NCI-H69 (cell line): ENCODE data around the gene UBXN1.
"Not testable (repeated sequence)": the region's sequence is repeated elsewhere in the genome, so short reads cannot be mapped to it uniquely, and the experiment has no call there.

Experiments used
- DNase-seq: peaks from one replicate; lab custom pipeline; 2025; lab: John Stamatoyannopoulos, UW

The UBXN1 gene

DNA sequence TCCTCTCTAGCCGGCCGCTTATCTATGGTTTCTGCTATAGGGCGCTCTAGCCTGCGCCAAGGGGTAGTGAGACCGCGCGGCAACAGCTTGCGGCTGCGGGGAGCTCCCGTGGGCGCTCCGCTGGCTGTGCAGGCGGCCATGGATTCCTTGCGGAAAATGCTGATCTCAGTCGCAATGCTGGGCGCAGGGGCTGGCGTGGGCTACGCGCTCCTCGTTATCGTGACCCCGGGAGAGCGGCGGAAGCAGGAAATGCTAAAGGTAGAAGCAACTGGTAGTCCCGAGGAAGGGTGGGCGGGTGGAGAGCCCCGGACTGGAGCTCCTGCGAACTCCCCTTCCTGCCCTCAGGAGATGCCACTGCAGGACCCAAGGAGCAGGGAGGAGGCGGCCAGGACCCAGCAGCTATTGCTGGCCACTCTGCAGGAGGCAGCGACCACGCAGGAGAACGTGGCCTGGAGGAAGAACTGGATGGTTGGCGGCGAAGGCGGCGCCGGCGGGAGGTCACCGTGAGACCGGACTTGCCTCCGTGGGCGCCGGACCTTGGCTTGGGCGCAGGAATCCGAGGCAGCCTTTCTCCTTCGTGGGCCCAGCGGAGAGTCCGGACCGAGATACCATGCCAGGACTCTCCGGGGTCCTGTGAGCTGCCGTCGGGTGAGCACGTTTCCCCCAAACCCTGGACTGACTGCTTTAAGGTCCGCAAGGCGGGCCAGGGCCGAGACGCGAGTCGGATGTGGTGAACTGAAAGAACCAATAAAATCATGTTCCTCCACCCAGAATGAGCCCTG is 7.1 kb downstream of the UBXN1 start, which contains the start of the genes LBHD1 and UQCC3:
Gene LBHD1, minus strand, starts transcription at position 660 of the 782 bp plus-strand sequence. CDS start 2,236 bp downstream, outside the sequence.
Gene UQCC3, plus strand, starts transcription at position 66 of the 782 bp plus-strand sequence. Its CDS starts 73 bp downstream, at position 139.
- DNase-seq = peak; percentile 96

DNA sequence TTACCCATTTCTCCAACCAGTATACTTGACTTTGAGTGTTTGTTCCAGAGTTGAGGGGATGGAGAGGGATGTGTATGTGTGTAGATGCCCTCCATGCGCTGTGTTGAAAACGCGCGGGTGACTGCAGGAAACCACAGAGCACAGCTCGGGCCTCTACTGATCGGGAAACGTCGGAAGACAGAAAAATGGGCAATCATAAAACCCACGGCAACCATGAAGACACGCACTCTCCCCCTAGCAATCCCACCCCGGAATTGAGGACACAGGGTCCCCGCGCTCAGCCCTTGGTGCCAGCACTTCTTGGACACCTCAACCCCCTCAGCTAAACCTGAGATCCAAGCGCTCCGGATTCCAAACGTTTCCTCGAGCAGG is 7.7 kb downstream of the UBXN1 start:
- DNase-seq = no peak

DNA sequence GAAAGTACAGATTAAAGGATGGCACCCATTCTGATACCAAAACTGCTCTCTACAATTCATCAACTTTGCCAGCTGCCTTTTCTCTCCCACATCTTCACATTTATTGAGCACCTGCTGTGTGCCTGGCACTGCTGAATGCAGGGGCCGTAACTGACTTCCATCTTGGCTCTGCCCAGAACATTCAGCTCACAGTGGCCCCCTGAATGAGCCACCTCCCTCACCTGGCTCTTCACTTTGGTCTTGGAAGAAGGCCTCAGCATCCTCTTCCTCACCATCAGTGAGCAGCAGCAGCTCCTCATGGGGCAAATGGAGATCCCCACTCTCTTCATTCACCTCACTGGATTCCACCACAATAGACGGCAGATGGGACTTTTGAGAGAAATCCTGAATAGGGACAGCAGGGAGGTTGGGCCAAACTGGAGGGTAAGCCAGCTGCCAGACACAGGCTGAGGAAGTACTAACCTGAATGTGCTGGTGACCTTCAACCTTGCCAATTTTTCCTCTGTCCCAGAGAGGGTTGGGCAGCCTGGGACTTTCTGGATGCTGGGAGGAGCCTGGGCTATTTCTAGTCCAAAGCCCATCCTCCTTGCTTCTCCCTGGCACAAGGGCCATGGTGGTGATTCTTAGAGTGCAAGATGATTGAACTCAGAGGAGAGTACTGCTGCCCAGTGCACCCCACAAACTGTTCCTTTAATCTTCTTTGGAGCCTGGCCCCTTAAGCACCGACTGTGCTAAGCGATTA is 9.3 kb downstream of the UBXN1 start:
- DNase-seq = peak; percentile 45

DNA sequence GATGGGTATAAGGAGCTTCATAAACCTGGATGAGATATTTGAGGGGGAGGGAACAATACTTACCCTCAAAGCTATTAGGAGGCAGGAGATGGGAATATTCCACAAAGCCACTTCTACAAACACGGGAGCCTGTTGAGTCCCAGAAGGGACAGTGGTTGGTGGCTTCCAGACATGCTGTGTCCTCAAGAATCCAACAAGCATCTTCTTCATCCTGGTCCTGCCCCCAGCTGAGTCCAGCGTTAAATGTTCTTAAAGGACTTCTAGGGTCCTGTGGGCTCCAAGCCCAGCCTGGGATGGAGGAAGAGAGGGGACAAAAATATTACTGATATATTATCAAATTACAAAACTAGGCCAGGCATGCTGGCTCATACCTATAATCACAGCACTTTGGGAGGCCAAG is 11.4 kb downstream of the UBXN1 start:
- no peak for DNase-seq

DNA sequence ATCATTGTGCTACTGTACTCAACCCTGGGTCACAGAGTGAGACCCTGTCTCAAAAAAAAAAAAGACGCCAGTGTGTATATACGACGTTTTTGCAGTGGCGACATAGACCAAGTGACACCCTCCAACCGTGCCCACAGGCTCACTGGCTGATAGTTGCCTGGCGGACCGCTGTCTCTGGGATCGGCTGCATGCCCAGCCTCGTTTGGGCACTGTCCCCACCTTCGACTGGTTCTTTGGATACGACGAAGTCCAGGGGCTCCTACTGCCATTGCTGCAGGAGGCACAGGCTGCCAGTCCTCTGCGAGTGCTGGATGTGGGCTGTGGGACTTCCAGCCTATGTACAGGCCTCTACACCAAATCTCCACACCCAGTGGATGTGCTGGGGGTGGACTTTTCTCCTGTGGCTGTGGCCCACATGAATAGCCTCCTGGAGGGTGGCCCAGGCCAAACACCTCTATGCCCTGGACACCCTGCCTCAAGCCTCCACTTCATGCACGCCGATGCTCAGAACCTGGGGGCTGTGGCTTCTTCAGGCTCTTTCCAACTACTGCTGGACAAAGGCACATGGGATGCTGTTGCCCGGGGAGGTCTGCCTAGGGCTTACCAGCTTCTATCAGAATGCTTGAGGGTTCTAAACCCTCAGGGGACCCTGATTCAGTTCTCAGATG is 12.5 kb downstream of the UBXN1 start:
- no peak for DNase-seq

DNA sequence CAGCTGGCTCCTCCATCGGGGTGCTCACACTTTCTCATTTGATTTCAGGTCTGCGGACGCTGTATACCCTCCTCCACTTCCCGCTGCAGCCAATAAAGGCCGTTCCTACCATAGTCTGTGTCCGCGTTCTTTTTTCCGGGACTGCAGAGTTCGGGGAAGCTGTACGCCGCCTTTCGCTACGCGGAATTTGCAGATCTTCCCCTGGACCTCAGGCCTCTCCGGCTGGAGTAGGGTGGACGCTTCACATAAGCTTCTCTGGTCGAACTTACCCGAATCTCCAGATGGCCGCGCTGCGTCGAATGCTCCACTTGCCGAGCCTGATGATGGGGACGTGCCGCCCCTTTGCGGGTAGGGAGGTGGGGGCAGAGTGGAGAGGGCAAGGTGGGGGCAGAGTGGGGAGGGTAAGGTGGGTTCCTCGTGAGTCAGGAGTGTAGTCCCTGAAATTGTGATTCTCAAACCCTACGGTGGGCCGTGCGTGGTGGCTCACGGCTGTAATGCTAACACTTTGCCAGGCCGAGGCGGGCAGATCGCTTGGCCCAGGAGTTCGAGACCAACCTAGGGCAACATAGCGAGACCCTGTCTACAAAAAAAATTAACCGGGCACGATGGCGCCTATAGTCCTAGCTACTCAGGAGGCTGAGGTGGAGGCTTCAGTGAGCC is 13.1 kb downstream of the UBXN1 start:
- peak; percentile 66 for DNase-seq

DNA sequence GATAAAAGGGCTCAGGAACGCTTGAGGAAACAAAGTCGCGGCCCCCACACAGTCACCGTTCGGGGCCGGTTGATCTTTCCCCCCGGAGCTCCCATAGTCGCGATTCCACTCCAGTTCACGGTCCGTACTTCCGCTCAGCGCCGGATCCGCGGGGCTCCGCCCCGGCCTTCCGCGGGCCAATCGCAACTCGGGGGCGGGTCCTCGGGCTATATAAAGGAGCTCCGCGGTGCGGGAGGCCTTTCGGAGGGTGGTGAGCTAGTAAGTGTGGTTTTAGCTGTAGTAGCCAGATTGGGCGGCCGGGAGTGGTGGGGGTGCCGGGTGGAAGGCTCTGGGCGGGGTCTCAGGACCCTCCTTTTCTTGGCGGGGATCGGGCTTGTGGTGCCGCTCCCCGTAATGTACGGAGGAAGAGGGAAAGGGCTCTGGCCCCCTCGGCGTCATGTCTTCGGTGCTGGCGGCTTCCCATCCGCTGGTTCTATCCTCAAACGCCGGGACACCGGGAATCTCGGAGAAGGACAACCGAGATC is 13.7 kb downstream of the UBXN1 start, which contains the start of the genes C11orf98 and CSKMT:
Gene C11orf98, minus strand, starts transcription at position 136 of the 524 bp plus-strand sequence. Its CDS starts 41 bp downstream, at position 95.
Gene CSKMT, plus strand, starts transcription at position 238 of the 524 bp plus-strand sequence. CDS start 568 bp downstream, outside the sequence.
- peak; percentile 97 for DNase-seq

DNA sequence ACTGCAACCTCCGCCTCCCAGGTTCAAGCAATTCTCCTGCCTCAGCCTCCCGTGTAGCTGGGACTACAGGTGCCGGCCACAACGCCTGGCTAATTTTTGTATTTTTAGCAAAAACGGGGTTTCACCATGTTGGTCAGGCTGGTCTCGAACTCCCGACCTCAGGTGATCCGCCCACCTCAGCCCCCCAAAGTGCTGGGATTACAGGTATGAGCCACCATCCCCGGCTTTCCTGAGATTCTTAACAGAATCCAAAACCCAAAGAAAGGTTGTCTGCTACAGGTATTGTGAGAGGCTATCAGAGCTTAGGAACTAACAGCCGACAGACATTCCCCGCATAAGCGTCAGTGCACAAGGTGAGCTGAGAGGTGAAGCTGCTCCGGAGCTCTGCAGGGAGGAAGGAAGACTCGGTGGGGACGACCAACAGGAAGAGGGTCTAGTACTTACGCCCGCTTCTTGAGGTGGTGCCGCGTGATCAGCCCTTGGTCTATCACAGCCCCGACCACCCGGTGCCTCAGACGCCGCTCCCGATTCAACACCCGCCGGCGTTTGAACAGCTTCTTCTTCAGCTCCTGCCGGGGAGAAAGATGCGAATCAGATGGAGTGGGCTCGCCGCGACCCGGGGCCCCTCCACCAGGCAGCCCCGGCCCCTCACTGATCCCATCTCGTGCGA is 14.3 kb downstream of the UBXN1 start:
- peak; percentile 87 for DNase-seq

DNA sequence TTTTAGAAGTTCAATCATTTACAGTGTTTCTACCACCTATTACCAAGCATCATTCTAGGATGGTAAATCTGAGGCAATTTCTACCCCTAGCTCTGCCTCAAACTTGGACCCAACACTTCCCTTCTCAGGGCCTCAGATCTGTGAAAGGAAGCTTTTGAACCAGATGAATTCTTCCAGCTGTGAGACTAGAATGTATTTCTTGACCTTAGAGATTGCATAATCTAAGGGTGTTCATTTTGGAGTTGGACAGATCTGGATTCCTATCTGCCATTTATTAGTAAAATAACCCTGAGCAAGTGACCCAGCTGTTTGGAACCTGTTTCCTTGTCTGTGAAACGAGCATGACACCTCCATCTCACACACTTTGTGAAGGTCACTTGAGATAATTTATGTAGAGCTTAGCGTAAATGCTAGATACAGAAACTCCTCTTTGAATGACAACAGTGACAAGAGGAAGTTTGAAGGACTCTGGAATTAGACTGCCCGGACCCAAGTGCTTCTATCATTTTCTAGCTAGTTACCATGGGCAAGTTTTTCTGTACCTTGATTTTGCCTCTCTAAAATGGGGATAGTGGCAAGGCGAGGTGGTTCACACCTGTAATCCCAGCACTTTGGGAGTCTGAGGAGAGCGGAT is 22.0 kb downstream of the UBXN1 start:
- DNase-seq = no peak

DNA sequence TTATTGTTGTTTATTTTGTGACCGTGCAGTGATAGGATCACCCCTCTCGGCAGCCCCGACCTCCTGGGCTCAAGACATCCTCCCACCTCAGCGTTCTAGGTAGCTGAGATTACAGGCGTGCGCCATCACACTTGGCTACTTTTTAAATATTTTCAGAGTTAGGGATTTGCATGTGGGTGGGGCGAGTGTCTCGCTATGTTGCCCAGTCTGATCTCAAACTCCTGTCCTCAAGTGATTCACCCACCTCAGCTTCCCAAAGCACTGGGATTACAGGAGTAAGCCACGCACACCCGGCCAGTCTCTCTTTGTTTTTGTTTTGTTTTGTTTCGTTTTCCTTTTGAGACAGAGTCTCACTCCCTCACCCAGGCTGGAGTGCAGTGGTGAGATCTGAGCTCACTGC is 24.6 kb downstream of the UBXN1 start:
- DNase-seq = no peak

DNA sequence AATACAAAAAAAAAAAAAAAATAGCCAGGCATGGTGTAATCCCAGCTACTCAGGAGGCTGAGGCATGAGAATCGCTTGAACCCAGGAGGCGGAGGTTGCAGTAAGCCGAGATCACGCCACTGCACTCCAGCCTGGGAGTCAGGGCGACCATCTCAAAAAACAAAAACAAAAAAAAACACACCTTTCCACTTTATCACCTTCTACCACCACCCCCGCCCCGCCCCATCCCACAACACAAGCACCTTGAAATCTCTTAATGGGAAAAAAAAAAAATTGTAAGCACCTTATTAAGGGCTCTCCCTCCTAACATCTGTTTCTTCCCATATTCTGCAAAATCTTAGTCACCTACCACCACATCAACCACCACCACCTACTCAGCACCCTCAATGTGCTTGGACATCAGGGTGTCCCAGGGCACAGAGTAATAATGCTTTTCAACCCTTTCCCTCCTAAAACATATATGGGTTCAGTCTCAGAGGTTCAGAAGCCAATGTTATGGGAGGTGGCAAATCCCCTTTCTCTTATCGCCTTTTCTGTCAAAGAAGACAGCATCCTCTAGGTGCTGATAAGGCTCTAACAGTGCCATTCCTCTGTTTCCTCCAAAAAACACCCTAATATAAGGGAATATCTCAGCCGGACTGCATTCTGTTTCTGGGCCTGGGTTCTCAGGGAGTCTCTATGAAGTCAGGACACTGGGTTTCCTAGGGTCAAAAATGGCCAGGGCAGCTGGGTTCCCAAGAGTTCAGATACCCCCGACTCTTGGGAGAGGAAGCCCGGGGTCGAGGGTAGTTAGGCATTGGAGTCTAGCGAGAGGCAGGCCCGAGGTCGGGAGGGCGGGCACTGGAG is 26.5 kb downstream of the UBXN1 start:
- DNase-seq = no peak

DNA sequence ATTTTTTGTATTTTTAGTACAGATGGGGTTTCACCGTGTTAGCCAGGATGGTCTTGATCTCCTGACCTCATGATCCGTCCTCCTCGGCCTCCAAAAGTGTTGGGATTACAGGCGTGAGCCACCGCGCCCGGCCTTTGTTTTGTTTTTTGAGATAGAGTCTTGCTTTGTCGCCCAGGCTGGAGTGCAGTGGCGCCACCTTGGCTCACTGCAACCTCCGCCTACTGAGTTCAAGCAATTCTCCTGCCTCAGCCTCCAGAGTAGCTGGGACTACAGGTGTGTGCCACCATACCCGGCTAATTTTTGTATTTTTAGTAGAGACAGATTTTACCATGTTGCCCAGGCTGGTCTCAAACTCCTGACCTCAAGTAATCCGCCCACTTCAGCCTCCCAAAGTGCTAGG is 28.6 kb downstream of the UBXN1 start:
- not testable (repeated sequence) for DNase-seq

DNA sequence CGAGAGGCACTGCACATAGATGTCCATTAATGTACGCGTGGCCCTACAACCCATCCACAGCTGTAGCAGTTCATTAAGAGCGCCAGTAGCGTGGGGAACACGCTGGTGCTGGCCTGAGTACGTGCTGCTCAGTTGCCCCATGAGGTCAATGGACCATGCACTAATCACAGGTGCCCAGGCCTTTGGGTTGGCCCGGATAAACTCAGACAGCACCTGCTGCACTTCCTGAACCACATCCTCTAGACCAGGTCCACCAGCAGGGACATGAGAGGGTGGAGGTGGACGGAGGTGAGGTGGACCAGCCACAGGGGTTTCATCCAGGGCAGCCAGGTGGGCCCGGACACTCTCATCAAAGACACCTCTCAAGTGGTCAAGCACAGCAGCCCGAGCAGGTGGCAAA is 29.4 kb downstream of the UBXN1 start:
- DNase-seq = no peak

DNA sequence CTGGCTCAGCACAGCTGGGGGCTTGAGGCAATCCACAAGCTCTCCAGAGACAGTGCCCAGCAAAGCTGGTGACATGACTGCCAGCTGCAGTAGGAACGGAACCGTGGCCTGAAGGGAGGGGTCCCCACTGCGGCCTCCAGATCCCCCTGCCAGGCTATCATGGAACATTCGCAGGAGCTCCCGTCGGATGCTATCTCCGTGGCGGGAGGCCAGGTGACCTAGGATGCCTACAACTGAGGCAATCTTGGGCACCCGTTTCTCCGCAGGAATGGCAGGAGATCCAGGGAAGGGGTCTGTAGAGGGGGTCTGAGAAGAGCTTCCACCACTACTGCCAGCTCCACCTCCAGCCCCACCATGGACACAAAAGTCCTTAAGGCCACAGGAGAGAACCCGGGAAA is 29.9 kb downstream of the UBXN1 start:
- DNase-seq = no peak

DNA sequence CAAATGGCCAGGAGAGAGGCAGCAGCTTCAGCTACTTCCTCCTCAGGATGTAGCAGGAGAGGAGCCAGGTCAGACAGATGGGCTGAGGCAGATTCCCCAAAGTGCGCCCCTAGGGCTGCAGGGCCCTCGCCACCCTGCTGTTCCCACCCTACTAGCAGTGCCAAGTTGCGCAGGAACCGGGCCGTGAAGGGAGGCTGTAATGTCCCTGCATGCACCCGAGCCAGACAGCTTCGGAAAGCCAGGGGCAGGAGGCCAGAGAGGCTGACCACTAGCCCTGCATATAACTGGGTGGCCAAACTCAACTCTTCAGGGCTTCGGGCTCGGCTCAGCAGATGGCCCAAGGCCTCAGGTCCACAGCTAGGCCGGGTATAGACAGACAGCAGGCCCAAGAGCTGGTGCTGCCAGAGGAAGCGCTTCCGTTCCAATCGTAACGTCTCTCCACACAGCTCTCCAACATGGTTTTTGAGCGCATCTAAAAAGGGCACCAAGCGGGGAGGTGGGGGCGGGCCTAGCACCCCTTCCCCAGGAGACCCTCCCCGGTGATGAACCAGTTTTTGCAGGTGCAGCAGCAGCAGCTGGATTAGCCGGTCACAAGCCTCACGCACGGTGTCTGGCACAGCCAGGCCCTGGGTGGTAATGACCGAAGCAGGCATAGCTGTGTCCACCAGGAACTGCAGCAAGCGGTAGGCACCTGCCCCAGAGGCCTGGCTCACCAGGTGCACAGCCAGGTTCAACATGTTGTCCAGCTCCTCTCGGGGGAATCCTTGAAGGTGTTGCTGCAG is 30.5 kb downstream of the UBXN1 start:
- no peak for DNase-seq

DNA sequence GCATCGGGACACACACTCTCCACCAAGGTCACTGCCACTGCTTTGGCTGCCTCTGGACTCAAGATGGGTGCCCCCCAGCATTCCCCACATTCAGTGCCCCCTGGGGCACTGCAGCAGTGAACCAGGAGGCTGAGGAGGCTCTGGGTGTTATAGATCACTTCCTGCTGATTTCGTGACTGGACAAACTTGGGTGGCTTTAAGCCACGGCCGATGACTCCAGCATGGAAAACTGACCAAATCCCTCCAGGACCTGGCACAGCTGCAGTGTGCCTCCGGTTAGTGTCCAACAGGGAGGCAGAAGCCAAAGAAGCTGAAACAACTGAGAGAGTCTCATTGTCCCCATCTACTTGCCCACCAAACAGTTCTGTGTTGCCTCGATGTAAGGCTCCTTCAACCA is 31.3 kb downstream of the UBXN1 start:
- no peak for DNase-seq

DNA sequence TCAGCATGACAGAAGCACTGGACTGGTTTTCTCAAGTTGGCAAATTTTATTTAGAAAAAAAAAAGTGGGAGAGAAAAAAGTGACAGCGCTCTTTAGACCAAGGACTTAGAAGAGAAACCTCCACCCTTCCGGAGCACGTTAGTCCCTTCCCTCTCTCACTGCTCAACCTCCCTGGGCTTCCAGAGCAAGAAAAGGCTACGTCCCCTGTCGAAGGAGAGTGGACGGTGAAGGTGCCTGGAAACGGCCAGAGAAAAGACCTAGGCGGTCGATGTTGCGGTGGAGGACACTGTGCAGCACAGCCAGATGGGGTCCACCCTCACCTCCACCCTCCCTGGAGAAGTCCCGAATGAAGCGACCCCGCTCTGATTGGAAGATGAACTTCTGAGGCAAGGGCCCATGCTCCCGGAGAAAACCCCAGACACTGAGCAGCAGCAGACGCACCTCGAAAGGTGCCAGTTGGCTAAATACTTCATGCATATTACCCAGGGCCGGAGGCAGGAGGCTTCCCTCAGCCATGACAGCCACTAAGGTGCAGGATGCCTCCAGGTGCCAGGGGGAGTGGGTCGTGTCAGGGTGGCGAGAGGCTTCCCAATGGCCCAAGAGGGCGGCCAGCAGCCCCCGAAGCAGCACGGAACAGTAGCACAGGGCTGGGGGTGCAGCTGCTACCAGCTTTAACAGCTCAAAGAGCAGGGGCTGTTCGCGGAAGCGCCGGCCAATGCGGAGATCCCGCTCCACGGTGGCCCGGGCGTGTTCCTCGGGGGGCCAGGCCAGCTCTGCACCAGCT is 31.9 kb downstream of the UBXN1 start:
- DNase-seq = peak; percentile 51
